ENCODE measurements around the gene TPI1. TPM values are rescaled to one million over a fixed set of nuclear protein-coding genes. Genes with fewer than 3 reads are reported as not detected.
"Not testable (repeated sequence)": the region's sequence is repeated elsewhere in the genome, so short reads cannot be mapped to it uniquely, and the experiment has no call there.

TPI1 gene
- total RNA-seq, 2 donors from 2014 or later, result 694 to 1,875 TPM

DNA sequence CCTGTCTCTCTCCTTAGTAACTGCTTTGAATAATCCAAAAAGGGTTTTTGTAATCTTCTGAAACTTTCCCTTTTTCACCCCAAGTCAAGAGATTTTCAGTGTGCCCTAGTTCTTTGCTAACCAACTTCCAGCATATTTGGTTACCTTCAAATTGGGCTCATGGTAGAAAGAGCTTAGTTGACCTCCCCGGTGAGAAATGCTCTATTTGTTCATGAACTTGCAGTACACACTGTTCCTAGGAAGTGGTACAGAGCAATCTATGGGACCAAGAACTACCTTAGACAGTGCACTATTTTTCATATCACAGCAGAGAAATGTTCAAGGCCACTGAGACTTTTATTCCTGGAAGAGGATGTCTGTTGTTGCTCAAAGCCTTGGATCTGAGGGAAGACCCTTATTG is 13.7 kb upstream of the TPI1 start:
- Mint-ChIP-seq H3K9me3 (no peaks in the 10 kb centered on the region), H3K36me3 (peaks cover 37 to 49% of the 10 kb centered on the region in 2 donors), H3K27ac (peak overlapping the region; percentile 96 to 97)
- ATAC-seq, result no peak
- no peak for DNase-seq (ENCODE audit: low spot score in 2 of 2)

DNA sequence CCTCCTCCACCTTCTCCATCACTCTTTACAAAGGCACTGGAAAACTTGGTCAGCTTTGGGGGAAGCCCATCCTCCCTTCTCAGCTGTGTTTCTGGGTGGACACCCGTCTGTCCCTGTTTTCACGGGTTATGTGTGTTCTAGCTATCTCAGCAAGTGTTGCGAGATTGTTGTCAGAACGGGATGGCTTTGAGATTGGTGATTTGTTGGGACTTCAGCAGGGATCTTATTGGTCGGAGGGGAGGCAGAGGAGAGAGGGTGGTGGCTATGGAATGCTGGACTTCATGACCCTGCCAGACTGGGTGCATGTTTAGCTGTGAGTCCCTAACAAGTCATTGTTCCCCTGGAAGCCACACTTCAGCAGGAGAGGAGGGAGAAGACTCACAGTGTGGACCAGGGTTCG is 13.3 kb upstream of the TPI1 start:
- no peak for ATAC-seq
- H3K9me3 Mint-ChIP-seq, result no peaks in the 10 kb centered on the region
- no peak for DNase-seq (ENCODE audit: low spot score in 2 of 2)
- H3K36me3 Mint-ChIP-seq, result peaks cover 35 to 49% of the 10 kb centered on the region in 2 donors
- H3K27ac Mint-ChIP-seq, result peak overlapping the region; percentile 96 to 97

GRCh38 chr12:6855322-6855721 is 12.0 kb upstream of the TPI1 start:
- peak overlapping the region; percentile 31 to 65 for H3K27ac Mint-ChIP-seq
- peaks cover 23 to 39% of the 10 kb centered on the region in 2 donors for H3K36me3 Mint-ChIP-seq
- ATAC-seq (no peak), DNase-seq (ENCODE audit: low spot score in 2 of 2) (no peak)
- H3K9me3 Mint-ChIP-seq, result no peaks in the 10 kb centered on the region

GRCh38 chr12:6858799-6859198 is 8.5 kb upstream of the TPI1 start:
- H3K36me3 Mint-ChIP-seq, result peaks cover 23 to 33% of the 10 kb centered on the region in 2 donors
- H3K27ac Mint-ChIP-seq, result no peak overlapping the region
- ATAC-seq (no peak), DNase-seq (ENCODE audit: low spot score in 2 of 2) (no peak)
- H3K9me3 Mint-ChIP-seq, result no peaks in the 10 kb centered on the region

GRCh38 chr12:6860116-6860515 is 7.2 kb upstream of the TPI1 start:
- H3K9me3 Mint-ChIP-seq, result no peaks in the 10 kb centered on the region
- ATAC-seq (no peak), DNase-seq (ENCODE audit: low spot score in 2 of 2) (no peak)
- peak overlapping the region in 1 of 2 donors; percentile 72 for H3K27ac Mint-ChIP-seq
- peaks cover 22 to 35% of the 10 kb centered on the region in 2 donors for H3K36me3 Mint-ChIP-seq

- DNase-seq (ENCODE audit: low spot score in 2 of 2) (no peak), ATAC-seq (no peak)
- Mint-ChIP-seq H3K36me3 (peaks cover 22 to 33% of the 10 kb centered on the region in 2 donors), H3K9me3 (no peaks in the 10 kb centered on the region), H3K27ac (peak overlapping the region in 1 of 2 donors; percentile 75)
Measured at GRCh38 chr12:6860942-6861341, 6.4 kb upstream of the TPI1 start.

- Mint-ChIP-seq H3K36me3 (peaks cover 22 to 33% of the 10 kb centered on the region in 2 donors), H3K9me3 (no peaks in the 10 kb centered on the region), H3K27ac (peak overlapping the region in 1 of 2 donors; percentile 75)
- DNase-seq (ENCODE audit: low spot score in 2 of 2) (peak in 1 of 2 donors; percentile 53), ATAC-seq (no peak)
Measured at GRCh38 chr12:6861391-6861790, 5.9 kb upstream of the TPI1 start.

- H3K36me3 Mint-ChIP-seq, result peaks cover 20 to 25% of the 10 kb centered on the region in 2 donors
- peak in 1 of 2 donors; percentile 51 for DNase-seq (ENCODE audit: low spot score in 2 of 2)
Measured at GRCh38 chr12:6863033-6863432, 4.3 kb upstream of the TPI1 start.

DNA sequence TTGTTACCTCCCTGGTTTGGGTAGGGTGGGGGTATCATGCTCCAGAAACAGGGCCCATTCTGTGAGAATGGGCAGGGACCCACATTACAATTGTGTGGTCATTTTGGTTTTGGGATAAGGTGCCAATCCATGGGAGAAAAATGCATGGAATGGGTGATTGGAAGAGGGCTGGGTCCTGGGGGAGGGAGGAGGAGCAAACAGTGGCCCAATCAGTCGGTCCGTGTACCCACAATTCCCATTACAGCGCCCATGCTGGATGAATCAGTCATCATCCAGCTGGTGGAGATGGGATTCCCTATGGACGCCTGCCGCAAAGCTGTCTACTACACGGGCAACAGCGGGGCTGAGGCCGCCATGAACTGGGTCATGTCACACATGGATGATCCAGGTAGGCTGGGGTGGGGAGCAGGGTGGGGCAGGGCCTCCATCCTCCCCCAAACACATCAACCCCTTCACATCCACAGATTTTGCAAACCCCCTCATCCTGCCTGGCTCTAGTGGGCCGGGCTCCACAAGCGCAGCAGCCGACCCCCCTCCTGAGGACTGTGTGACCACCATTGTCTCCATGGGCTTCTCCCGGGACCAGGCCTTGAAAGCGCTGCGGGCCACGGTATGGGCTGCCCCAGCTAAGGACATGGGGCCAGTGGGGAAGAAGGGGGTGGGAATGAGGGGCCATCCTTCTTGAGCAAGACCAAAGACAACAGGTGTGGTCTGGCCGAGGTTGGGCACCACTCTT is 3.6 kb upstream of the TPI1 start:
- DNase-seq (ENCODE audit: low spot score in 2 of 2) (no peak), ATAC-seq (no peak)
- Mint-ChIP-seq H3K27ac (peak overlapping the region in 1 of 2 donors; percentile 82), H3K9me3 (no peaks in the 10 kb centered on the region), H3K36me3 (peaks cover 27 to 30% of the 10 kb centered on the region in 2 donors)

More at GRCh38 chr12:6863033-6863432, 4.3 kb upstream of the TPI1 start:
- ATAC-seq, result no peak
- H3K9me3 Mint-ChIP-seq, result no peaks in the 10 kb centered on the region
- H3K27ac Mint-ChIP-seq, result peak overlapping the region in 1 of 2 donors; percentile 82

- not testable (repeated sequence) for H3K9me3 Mint-ChIP-seq; DNase-seq (ENCODE audit: low spot score in 2 of 2); ATAC-seq; H3K27ac Mint-ChIP-seq
- peaks cover 43% of the 10 kb centered on the region in 2 donors for H3K36me3 Mint-ChIP-seq
Measured at GRCh38 chr12:6865307-6865706, 2.0 kb upstream of the TPI1 start.

- ATAC-seq (no peak), DNase-seq (ENCODE audit: low spot score in 2 of 2) (no peak)
- peaks cover 41 to 44% of the 10 kb centered on the region in 2 donors for H3K36me3 Mint-ChIP-seq
- peak overlapping the region in 1 of 2 donors; percentile 91 for H3K27ac Mint-ChIP-seq
- no peaks in the 10 kb centered on the region for H3K9me3 Mint-ChIP-seq
Measured at GRCh38 chr12:6866163-6866919, 990 bp upstream of the TPI1 start.

DNA sequence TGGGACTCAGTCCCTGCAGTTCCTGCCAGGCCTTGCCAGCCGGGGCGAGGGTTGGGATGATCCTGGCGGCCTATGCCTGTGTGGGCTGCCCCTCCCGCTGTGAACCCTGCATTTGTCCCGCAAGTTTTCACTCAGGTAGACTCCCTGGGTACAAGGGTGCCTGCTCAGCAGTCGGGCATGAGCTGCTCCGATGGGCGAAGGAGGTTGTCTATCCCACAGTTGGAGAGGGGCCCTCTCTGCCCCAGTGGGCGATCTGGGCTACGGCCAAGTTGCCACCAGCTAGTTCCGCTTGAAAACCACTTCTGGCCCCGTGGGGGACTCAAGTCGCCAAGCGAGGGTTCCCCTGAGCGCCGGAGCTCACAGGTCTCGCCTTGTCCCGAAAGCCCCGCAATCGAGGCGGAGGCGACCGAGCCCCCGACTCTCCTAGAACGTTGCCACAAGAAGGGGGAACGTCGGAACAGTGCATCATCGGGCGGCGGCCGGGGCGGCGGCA is 365 bp upstream of the TPI1 start:
- H3K36me3 Mint-ChIP-seq, result peaks cover 44 to 47% of the 10 kb centered on the region in 2 donors
- no peaks in the 10 kb centered on the region for H3K9me3 Mint-ChIP-seq
- DNase-seq (ENCODE audit: low spot score in 2 of 2), result peak in 1 of 2 donors; percentile 85
- H3K27ac Mint-ChIP-seq, result peak overlapping the region; percentile 91 to 99
- ATAC-seq, result peak; percentile 0 to 5

GRCh38 chr12:6868211-6869048 is 1.1 kb downstream of the TPI1 start:
- no peak for DNase-seq (ENCODE audit: low spot score in 2 of 2)
- H3K36me3 Mint-ChIP-seq, result peaks cover 47 to 53% of the 10 kb centered on the region in 2 donors
- no peaks in the 10 kb centered on the region for H3K9me3 Mint-ChIP-seq
- H3K27ac Mint-ChIP-seq, result peak overlapping the region; percentile 91 to 96
- ATAC-seq, result peak in 1 of 2 donors; percentile 1

DNA sequence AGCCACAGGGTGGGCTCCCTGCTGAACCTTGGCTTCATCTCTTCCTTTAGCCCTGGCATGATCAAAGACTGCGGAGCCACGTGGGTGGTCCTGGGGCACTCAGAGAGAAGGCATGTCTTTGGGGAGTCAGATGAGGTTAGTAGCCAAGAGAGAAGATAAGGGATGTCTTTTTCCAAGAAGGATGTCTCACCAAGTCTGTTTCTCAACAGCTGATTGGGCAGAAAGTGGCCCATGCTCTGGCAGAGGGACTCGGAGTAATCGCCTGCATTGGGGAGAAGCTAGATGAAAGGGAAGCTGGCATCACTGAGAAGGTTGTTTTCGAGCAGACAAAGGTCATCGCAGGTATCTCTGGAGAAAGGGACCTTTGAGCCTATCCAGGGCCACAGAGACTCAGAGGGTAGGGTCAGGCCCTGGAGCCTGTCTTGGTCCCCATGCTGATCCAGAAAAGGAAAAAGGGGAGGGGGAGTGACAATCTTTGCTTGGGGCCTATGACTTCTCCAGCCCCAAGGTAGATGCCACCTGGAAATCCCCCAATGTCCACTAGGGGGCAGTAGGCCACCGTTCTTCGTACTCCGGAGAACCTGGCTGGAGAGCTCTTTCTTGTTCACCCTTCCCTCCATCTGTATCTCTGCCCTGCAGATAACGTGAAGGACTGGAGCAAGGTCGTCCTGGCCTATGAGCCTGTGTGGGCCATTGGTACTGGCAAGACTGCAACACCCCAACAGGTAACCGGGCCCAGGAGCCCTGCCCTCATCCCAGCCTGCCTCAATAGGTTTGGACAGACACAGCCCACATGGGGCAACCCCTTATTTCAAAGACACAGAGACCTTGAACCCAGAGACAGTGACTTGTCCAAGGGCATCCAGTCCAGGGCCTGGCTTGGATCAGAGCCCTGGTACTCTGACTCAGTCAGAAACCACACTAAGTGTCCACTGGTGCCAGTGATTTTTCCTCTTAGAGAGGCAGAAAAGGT is 2.0 kb downstream of the TPI1 start:
- peak; percentile 80 to 86 for DNase-seq (ENCODE audit: low spot score in 2 of 2)
- peak in 1 of 2 donors; percentile 3 for ATAC-seq
- H3K27ac Mint-ChIP-seq, result peak overlapping the region; percentile 91 to 96
- peaks cover 44 to 53% of the 10 kb centered on the region in 2 donors for H3K36me3 Mint-ChIP-seq
- no peaks in the 10 kb centered on the region for H3K9me3 Mint-ChIP-seq

DNA sequence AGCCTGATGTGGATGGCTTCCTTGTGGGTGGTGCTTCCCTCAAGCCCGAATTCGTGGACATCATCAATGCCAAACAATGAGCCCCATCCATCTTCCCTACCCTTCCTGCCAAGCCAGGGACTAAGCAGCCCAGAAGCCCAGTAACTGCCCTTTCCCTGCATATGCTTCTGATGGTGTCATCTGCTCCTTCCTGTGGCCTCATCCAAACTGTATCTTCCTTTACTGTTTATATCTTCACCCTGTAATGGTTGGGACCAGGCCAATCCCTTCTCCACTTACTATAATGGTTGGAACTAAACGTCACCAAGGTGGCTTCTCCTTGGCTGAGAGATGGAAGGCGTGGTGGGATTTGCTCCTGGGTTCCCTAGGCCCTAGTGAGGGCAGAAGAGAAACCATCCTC is 3.0 kb downstream of the TPI1 start:
- Mint-ChIP-seq H3K36me3 (peaks cover 37 to 53% of the 10 kb centered on the region in 2 donors), H3K27ac (peak overlapping the region; percentile 91 to 96)
- ATAC-seq; DNase-seq (ENCODE audit: low spot score in 2 of 2); H3K9me3 Mint-ChIP-seq: not testable (repeated sequence)

Measured in activated naive CD4-positive, alpha-beta T cell treated with anti-CD3 and anti-CD28 coated beads, Interleukin-2, amount 50 U/mL, for 72 hours (primary cell).